Liver (tissue), 9 donors: ENCODE data around the gene VASN. TPM values are rescaled to one million over a fixed set of nuclear protein-coding genes. Genes with fewer than 3 reads are reported as not detected.

ENCODE experiments used
- DNase-seq: peaks from one replicate; pipeline ENCODE4 v3.0.0-alpha.2; 2017; ENCODE audit warnings: low spot score
- H3K27ac ChIP-seq, 2 donors: one replicate each; pipeline ENCODE4 v1.7.0; 2013; ENCODE audit warnings: inconsistent platforms in 2 of 2, low read length in 2 of 2, control low read depth in 1 of 2, low read depth in 1 of 2, mild to moderate bottlenecking in 1 of 2
- H3K27me3 ChIP-seq, 4 donors: one replicate each; pipeline versions ENCODE4 v1.6.1 to v1.7.0; 2013; ENCODE audit warnings: low read length in 3 of 4, inconsistent platforms in 1 of 4, mild to moderate bottlenecking in 1 of 4, moderate library complexity in 1 of 4; ENCODE audit not compliant: control insufficient read depth in 4 of 4, insufficient read depth in 4 of 4
- H3K36me3 ChIP-seq, 4 donors: one replicate each; pipeline versions ENCODE4 v1.6.1 to v1.7.0; 2013; ENCODE audit warnings: low read length in 3 of 4, mild to moderate bottlenecking in 3 of 4, low read depth in 1 of 4, moderate library complexity in 1 of 4; ENCODE audit not compliant: control insufficient read depth in 4 of 4, insufficient read depth in 3 of 4
- H3K4me1 ChIP-seq, 4 donors: one replicate each; pipeline versions ENCODE4 v1.6.1 to v1.7.0; 2013; ENCODE audit warnings: low read length in 3 of 4, mild to moderate bottlenecking in 3 of 4, moderate library complexity in 1 of 4; ENCODE audit not compliant: control insufficient read depth in 4 of 4, insufficient read depth in 4 of 4
- H3K4me3 ChIP-seq, 3 donors: one replicate each; pipeline versions ENCODE4 v1.6.1 to v1.7.0; 2013; ENCODE audit warnings: low read length in 3 of 3, control low read depth in 1 of 3, low read depth in 1 of 3, mild to moderate bottlenecking in 1 of 3
- H3K9ac ChIP-seq, 2 donors: one replicate each; pipeline ENCODE4 v1.7.0; 2013; ENCODE audit warnings: low read length in 2 of 2, mild to moderate bottlenecking in 2 of 2, moderate library complexity in 2 of 2, control low read depth in 1 of 2, low read depth in 1 of 2
- H3K9me3 ChIP-seq, 4 donors: one replicate each; pipeline versions ENCODE4 v1.6.1 to v1.7.0; 2013; ENCODE audit warnings: low read length in 3 of 4; ENCODE audit not compliant: control insufficient read depth in 4 of 4
- CTCF ChIP-seq: fragments of 150-350 bp; IDR thresholded peaks from 2 replicates; pipeline ENCODE4 v1.5.1; 2017; ENCODE audit warnings: improper control_type of control experiment, low read depth, low read length; ENCODE audit not compliant: missing input control
- EGR1 ChIP-seq, 2 donors: IDR thresholded peaks; 2 replicates each; pipeline ENCODE4 v1.6.1; 2016 to 2018; ENCODE audit warnings: antibody characterized with exemption in 2 of 2, low read depth in 2 of 2
- FOXA2 ChIP-seq: IDR thresholded peaks from 2 replicates; pipeline ENCODE4 v1.6.1; 2016; ENCODE audit warnings: antibody characterized with exemption
- GABPA ChIP-seq, 2 donors: IDR thresholded peaks in 1 of 2; conservative IDR thresholded peaks in 1 of 2; 2 replicates each; pipeline ENCODE4 v1.6.1; 2016; ENCODE audit warnings: antibody characterized with exemption in 2 of 2, mild to moderate bottlenecking in 1 of 2, moderate library complexity in 1 of 2
- HNF4A ChIP-seq, 2 donors: conservative IDR thresholded peaks; 2 replicates each; pipeline ENCODE4 v1.6.1; 2016; ENCODE audit warnings: antibody characterized with exemption in 2 of 2, mild to moderate bottlenecking in 2 of 2
- HNF4G ChIP-seq: IDR thresholded peaks from 2 replicates; pipeline ENCODE4 v1.6.1; 2016; ENCODE audit warnings: antibody characterized with exemption
- JUND ChIP-seq, 2 donors: IDR thresholded peaks; 2 replicates each; pipeline ENCODE4 v1.6.1; 2016; ENCODE audit warnings: antibody characterized with exemption in 2 of 2
- MAX ChIP-seq: IDR thresholded peaks from 2 replicates; pipeline ENCODE4 v1.6.1; 2016; ENCODE audit warnings: antibody characterized with exemption
- NR2F2 ChIP-seq: IDR thresholded peaks from 2 replicates; pipeline ENCODE4 v1.6.1; 2016; ENCODE audit warnings: antibody characterized with exemption
- REST ChIP-seq: IDR thresholded peaks from 2 replicates; pipeline ENCODE4 v1.6.1; 2016; ENCODE audit warnings: antibody characterized with exemption, mild to moderate bottlenecking
- RXRA ChIP-seq, 2 donors: IDR thresholded peaks; 2 replicates each; pipeline ENCODE4 v1.6.1; 2017 to 2018; ENCODE audit warnings: antibody characterized with exemption in 2 of 2, mild to moderate bottlenecking in 1 of 2
- SP1 ChIP-seq: IDR thresholded peaks from 2 replicates; pipeline ENCODE4 v1.6.1; 2018; ENCODE audit warnings: antibody characterized with exemption, mild to moderate bottlenecking
- TAF1 ChIP-seq: conservative IDR thresholded peaks from 2 replicates; pipeline ENCODE4 v1.6.1; 2016; ENCODE audit warnings: antibody characterized with exemption, mild to moderate bottlenecking
- WGBS: extraction: QIAGEN DNeasy Blood & Tissue Kit; methylation state at CpG from one replicate; pipeline ENCODE4 v1.1.7; 2013; 5-methylcytosine and 5-hydroxymethylcytosine counted together
- polyA plus RNA-seq, 2 donors: library from polyadenylated mRNA; stranded (reverse) in 1 of 2; unstranded in 1 of 2; fragments of 200-250 nt in 1 of 2; fragments of >200 nt in 1 of 2; fragmentation: Nextera tagmentation in 1 of 2; extraction: Ambion mirVana in 1 of 2; gene quantifications; one replicate each; pipeline versions ENCODE4 v1.2.1 to v1.2.3, GENCODE V29; 2013 to 2015
- total RNA-seq, 2 donors: library from RNA; depleted of rRNA; stranded (reverse); fragments of >200 nt; gene quantifications; one replicate each; pipeline ENCODE4 v1.2.3, GENCODE V29; 2014
- donor health status: healthy.
- donor health status: healthy.
- donor health status: healthy.
- donor health status: healthy.
- donor health status: healthy.

Gene VASN
- total and polyA plus RNA-seq, 4 donors = 6.2 to 26.9 (median 21.2) TPM

DNA sequence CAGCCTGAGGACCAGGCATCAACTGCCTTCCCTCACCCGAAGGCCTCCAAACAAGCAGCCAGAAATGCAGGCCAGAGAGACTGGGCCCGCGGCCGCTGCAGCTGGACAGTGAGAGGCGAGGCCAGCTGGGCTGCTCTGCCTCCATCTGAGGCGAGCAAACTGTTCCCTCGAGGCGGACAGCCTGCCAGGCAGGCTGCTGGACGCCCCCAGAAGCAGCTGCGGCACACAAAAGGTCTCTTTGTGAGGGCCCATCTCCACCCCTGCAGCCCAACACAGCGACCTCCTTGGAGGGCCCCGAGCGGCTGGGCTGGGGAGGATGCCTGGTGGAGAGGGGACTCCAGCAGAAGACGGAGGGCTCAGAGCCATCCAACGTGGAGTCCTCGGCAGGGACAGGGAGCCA is 40.0 kb downstream of the VASN start:
- no peak overlapping the region for H3K9ac ChIP-seq
- H3K36me3 ChIP-seq = peaks cover 0 to 6% (median 4%) of the 10 kb centered on the region in 4 donors
- no peaks in the 10 kb centered on the region for H3K9me3 ChIP-seq
- H3K4me3 ChIP-seq = no peak overlapping the region
- H3K27me3 ChIP-seq = no peaks in the 10 kb centered on the region
- no peak for DNase-seq
- no peak overlapping the region for H3K27ac ChIP-seq
- WGBS = 85% methylated on average over 16 of the region's 16 CpGs
- peaks cover under 1 to 23% (median 9%) of the 10 kb centered on the region in 4 donors for H3K4me1 ChIP-seq
- no peak for TF ChIP-seq FOXA2
- no peak for TF ChIP-seq CTCF
- TF ChIP-seq EGR1 (IDR thresholded peaks at IDR 0.05; ENCODE audit: low read depth in 2 of 2) = no peak
- no peak for TF ChIP-seq TAF1

- Histone ChIP-seq H3K27ac (no peak overlapping the region), H3K36me3 (peaks cover 0 to 6% (median 4%) of the 10 kb centered on the region in 4 donors), H3K9ac (no peak overlapping the region), H3K4me3 (no peak overlapping the region), H3K4me1 (peaks cover 2 to 27% (median 12%) of the 10 kb centered on the region in 4 donors), H3K9me3 (no peaks in the 10 kb centered on the region), H3K27me3 (no peaks in the 10 kb centered on the region)
- DNase-seq = no peak
- no peak for TF ChIP-seq HNF4A (conservative IDR thresholded peaks at IDR 0.05)
- TF ChIP-seq NR2F2 = no peak
- TF ChIP-seq SP1 = no peak
- no peak for TF ChIP-seq GABPA (IDR thresholded peaks at IDR 0.05 in 1 of 2, conservative IDR thresholded peaks at IDR 0.05 in 1 of 2)
- TF ChIP-seq HNF4G = no peak
- no peak for TF ChIP-seq RXRA (IDR thresholded peaks at IDR 0.05)
- TF ChIP-seq TAF1 = no peak
- TF ChIP-seq MAX = no peak
- TF ChIP-seq EGR1 (IDR thresholded peaks at IDR 0.05; ENCODE audit: low read depth in 2 of 2) = no peak
- TF ChIP-seq CTCF = no peak
- TF ChIP-seq REST = no peak
- no peak for TF ChIP-seq JUND (IDR thresholded peaks at IDR 0.05)
- TF ChIP-seq FOXA2 = no peak
- WGBS = 97% methylated on average over 8 of the region's 8 CpGs
These were observed 40.5 kb downstream of the VASN start for GRCh38 chr16:4412159-4412558.
